Left renal pelvis (tissue), 4 donors: ENCODE data around the gene ZP1. TPM values are rescaled to one million over a fixed set of nuclear protein-coding genes. Genes with fewer than 3 reads are reported as not detected.
"Not testable (repeated sequence)": the region's sequence is repeated elsewhere in the genome, so short reads cannot be mapped to it uniquely, and the experiment has no call there.

Experiments
- DNase-seq, 4 donors: peaks; one replicate each; pipeline ENCODE4 v3.0.0-alpha.2; 2013; ENCODE audit warnings: low read depth in 4 of 4, low spot score in 3 of 4
- polyA plus RNA-seq, 4 donors: library from polyadenylated mRNA; unstranded; fragments of 120-200 nt; gene quantifications; one replicate each; pipeline ENCODE4 v1.2.1, GENCODE V29; 2013; ENCODE audit not compliant: insufficient read length in 4 of 4

ZP1 gene
- polyA plus RNA-seq: under 1 TPM in 1 of 4 donors, not detected in 3; 0.22 TPM

DNA sequence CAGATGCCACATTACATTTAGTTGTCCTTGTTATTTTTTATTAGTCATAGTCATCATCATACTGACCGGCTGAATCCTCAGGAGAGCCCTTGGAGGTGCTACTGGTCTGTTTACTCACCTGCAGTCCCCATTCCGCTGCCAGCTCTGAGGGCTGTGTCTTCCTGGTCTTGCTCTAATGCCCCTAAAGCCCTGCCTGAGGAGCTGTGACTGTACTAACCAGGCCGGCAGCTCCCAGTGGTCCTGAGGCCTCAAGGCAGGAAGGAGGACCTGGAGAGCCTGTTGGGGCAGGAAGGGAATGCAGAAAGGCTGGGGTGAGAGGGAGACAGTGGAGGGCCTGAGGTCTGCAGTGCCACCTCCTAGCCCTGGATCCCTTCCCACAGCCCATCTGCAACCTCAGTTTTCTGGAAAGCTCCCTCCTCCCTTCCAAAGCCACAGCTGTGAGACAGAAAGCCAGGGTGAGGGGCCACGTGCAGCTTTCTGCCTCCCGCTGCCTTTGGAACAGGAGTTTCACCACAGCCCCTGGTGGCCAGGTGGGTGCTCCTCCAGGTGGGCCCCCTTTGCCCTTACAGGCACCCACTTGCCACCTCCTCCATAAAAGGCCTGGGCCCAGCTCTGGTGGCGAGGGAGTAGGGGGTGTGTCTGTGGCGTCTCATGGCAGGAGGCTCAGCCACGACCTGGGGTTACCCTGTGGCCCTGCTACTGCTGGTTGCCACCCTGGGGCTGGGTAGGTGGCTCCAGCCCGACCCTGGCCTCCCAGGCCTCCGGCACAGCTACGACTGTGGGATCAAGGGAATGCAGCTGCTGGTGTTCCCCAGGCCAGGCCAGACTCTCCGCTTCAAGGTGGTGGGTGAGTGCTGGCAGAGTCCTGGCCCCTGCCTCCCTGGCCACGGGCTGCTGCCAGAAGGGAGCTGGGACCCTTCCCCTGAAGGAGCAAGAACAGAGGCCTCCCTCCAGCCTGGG is at the start of gene ZP1:
TSS of gene ZP1 (plus strand) at position 632 of the 960 bp plus-strand sequence. CDS start at position 652, 20 bp downstream.
- DNase-seq: no peak

- DNase-seq: no peak
Measured at GRCh38 chr11:60818057-60818456, 49.3 kb upstream of the ZP1 start.

GRCh38 chr11:60821827-60822599 is 45.3 kb upstream of the ZP1 start:
- DNase-seq: no peak

GRCh38 chr11:60823745-60824306 is 43.5 kb upstream of the ZP1 start:
- DNase-seq: not testable (repeated sequence)

- no peak for DNase-seq
Measured at GRCh38 chr11:60825118-60825517, 42.2 kb upstream of the ZP1 start.

GRCh38 chr11:60825790-60826189 is 41.6 kb upstream of the ZP1 start:
- no peak for DNase-seq

DNA sequence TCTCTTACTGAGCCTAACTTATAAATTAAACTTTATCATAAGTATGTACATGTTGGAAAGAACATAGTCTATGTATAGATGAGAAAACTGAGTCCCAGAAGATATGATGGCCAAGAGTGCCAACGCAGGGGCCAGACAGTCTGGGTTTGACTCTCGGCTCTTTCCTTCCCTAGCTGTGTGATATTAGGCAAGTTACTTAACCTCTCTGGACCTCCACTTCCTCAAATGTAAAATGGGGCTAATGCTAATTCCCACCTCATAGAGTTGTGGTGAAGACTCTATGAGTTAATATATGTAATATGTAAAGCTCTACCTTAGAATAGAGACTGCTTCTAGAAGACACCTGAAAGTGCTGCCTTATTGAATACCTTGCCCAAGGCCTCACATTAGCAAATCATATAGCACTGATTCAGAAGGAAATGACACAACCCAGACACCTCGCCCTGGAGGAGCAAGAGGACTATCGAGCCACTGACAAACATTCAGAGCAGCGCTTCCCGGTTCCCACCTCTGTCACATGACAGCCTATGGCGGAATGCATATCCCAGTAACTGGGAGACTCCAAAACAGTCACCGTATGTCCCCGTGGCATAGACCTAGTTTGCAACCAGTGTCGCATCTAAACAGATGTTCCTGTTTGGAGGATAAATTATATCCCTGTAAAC is 36.7 kb upstream of the ZP1 start:
- no peak for DNase-seq

DNA sequence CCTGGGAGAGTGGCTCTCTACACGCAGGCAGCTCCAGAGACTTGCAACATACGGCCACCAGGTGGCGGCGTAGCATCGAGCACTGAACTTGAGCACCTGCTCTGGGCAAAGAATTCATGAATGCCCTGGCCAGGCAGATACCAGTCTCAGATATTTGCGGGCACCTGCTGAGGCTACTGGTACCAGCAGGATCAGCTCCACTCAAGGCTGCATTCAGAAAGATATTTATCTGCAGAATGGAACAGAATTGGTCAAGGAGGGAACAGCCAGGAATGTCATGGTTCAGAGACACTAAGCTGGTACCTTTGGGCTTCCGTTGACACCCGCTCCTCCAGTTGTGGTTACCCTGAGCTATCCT is 36.2 kb upstream of the ZP1 start:
- DNase-seq: peak in 2 of 4 donors; percentile 50 to 58

GRCh38 chr11:60831501-60832079 is 35.8 kb upstream of the ZP1 start:
- no peak for DNase-seq

- DNase-seq: no peak
Measured at GRCh38 chr11:60834742-60835533, 32.4 kb upstream of the ZP1 start.

- DNase-seq: no peak
Measured at GRCh38 chr11:60835534-60835846, 31.9 kb upstream of the ZP1 start.

- DNase-seq: no peak
Measured at GRCh38 chr11:60836866-60837515, 30.4 kb upstream of the ZP1 start.

- DNase-seq: no peak
Measured at GRCh38 chr11:60838132-60838531, 29.2 kb upstream of the ZP1 start.

DNA sequence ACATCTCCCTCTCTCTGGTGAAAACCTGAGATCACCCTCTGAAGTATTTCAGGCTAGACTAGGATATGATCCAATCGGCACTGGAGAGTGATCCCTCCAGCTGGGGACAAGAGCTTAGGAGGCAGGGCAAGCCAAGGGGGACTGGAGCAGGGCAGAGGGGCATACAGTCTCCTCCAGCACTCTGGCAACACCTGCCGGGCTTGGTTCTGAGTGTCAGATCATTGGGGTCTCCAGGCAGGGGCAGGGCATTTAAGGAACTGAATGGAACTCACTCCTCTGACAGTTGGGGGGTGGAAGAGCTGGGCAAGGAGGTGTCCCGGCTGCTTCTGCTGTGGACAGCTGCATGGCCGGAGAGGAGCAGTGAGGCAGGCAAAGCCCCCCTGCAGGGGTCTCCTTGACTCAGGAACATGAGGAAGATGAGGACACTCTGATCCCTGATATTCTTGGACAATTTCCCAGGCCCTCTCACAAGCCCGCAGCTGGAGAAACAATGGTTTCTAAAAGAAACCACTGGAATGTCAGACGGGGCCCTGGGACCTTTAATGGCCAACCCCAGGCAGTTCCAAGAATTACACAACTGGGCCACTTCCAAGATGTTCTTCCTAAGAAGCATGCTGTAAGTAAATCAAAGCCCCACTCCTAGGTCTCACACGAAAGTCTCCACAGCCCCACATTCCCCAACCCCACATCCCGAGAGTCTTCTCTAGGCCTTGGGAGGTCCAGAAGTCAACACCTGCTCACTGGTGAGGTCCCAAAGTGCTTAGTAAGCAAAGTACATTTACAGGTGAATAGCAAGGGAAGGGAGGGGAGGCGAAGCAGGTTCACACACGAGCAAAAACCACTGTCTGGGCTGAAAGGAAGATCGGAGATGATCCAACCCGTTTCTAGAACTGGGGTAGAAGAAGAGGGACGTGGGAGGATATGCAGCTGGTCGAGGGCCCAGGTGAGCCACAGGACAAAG is 26.6 kb upstream of the ZP1 start:
- peak in 2 of 4 donors; percentile 34 to 60 for DNase-seq

DNA sequence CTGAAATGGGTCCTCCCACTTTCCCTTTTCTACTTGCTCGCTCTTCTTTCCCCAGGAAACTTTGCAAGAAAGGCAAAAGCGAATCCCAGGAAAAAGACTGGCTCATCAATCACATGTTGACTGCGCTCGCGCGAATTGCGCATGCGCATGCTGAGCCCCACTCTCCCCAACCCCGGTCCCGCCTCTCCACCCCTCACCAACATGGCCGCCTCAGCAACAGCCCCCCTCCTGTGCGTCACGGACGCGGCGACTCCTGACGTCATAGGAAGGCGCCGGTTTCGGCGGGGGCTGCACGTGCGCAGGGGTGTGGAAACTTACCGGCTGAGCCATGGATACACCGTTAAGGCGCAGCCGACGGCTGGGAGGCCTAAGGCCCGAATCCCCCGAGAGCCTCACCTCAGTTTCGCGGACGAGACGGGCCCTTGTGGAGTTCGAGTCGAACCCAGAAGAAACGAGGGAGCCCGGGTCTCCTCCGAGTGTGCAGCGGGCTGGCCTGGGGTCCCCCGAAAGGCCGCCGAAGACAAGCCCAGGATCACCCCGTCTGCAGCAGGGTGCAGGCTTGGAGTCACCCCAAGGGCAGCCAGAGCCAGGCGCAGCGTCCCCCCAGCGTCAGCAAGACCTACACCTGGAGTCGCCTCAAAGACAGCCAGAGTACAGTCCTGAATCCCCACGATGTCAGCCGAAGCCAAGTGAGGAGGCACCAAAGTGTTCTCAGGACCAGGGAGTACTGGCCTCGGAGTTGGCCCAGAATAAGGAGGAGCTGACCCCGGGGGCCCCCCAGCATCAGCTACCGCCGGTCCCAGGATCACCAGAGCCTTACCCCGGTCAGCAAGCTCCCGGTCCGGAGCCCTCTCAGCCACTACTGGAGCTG is 25.3 kb upstream of the ZP1 start, which contains the start of gene CCDC86:
TSS of gene CCDC86 (plus strand) at position 317 of the 871 bp plus-strand sequence. CDS start at position 329, 12 bp downstream.
- DNase-seq: peak; percentile 90 to 92 (median 90)

- no peak for DNase-seq
Measured at GRCh38 chr11:60842668-60843600, 24.4 kb upstream of the ZP1 start.
